ENCODE results near the gene TST. TPM values are rescaled to one million over a fixed set of nuclear protein-coding genes. Genes with fewer than 3 reads are reported as not detected.

The TST gene
- total and polyA plus RNA-seq, 2 of the 8 experiments (the other 6 are each of a cell fraction or from before 2014, with no cell fraction given): 22.6 to 61.6 TPM

GRCh38 chr22:37001826-37002225 lies 17.4 kb downstream of the TST start:
- ChIA-PET POLR2A (ENCODE audit: partially characterized antibody) (interaction anchor here (0.7 to 1.9 kb wide), 2 partner anchors 8 to 474 kb away, joined by 3 to 5 read pairs; no protein-coding TSS in a partner anchor), CTCF (ENCODE audit: partially characterized antibody) (interaction anchor here (0.7 to 5.4 kb wide), 2 partner anchors 19 to 20 kb away, joined by 3 to 25 read pairs; no protein-coding TSS in a partner anchor)
- no peak overlapping the region for H2BK12ac ChIP-seq (ENCODE audit: low read depth, low read length)
- no peak overlapping the region for H3K4me2 ChIP-seq (ENCODE audit: insufficient read depth in 1 of 2, low read depth in 2 of 2, low read length in 2 of 2)
- H3K79me1 ChIP-seq (ENCODE audit: low read depth, low read length): no peaks in the 10 kb centered on the region
- no peak overlapping the region for H2BK20ac ChIP-seq (ENCODE audit: low read length)
- FAIRE-seq (no peak), DNase-seq (ENCODE audit: low read depth in 1 of 2, low spot score in 2 of 2) (no peak)
- H3K4me1 ChIP-seq (replicated peaks in 1 of 4; ENCODE audit: control insufficient read depth in 3 of 4, insufficient read depth in 4 of 4, low read length in 3 of 4): peaks cover 0 to 7% (median 2%) of the 10 kb centered on the region in 4 experiments; a peak in 6 of 7 replicates
- no peak overlapping the region for H2BK5ac ChIP-seq (ENCODE audit: low read depth, low read length)
- no peak overlapping the region for H4K5ac ChIP-seq (ENCODE audit: insufficient read length, low read depth, low read length)
- TF ChIP-seq RNF2 (IDR thresholded peaks at IDR 0.05; ENCODE audit: borderline replicate concordance, low read depth, low read length, missing control alignments, poor library complexity, severe bottlenecking): no peak
- no peak for TF ChIP-seq NANOG (IDR thresholded peaks at IDR 0.05; ENCODE audit: insufficient read depth, low read depth, low read length, poor library complexity, severe bottlenecking)
- no peak for TF ChIP-seq E2F6 (IDR thresholded peaks at IDR 0.05)
- TF ChIP-seq TBP (IDR thresholded peaks at IDR 0.05; ENCODE audit: low read depth, low read length): no peak
- TF ChIP-seq SIX5 (IDR thresholded peaks at IDR 0.05; ENCODE audit: low read depth, low read length): no peak
- TF ChIP-seq SP1 (IDR thresholded peaks at IDR 0.05; ENCODE audit: low read depth, low read length): no peak
- no peak for TF ChIP-seq MAX (IDR thresholded peaks at IDR 0.05)
- no peak overlapping the region for H4K91ac ChIP-seq (replicated peaks; ENCODE audit: insufficient read length, low read length)
- no peaks in the 10 kb centered on the region for H3K36me3 ChIP-seq (ENCODE audit: control insufficient read depth in 2 of 4, insufficient read depth in 4 of 4, low read length in 3 of 4)
- H3K18ac ChIP-seq (ENCODE audit: extremely low read depth, low read length): no peak overlapping the region; the same call in 1 of the 2 replicates
- H3K23me2 ChIP-seq (ENCODE audit: low read depth, low read length): no peaks in the 10 kb centered on the region
- 89% methylated on average over 12 of the region's 12 CpGs; no CpG with 5 or more reads in 1 of the 2 experiments for WGBS, 2 experiments (ENCODE audit: extremely low coverage in 1 of 2, insufficient coverage in 1 of 2, insufficient read length in 1 of 2, insufficient replicate concordance in 2 of 2, low coverage in 1 of 2, low lambda C conversion rate in 2 of 2, missing lambda C conversion rate in 1 of 2)
- H3K9ac ChIP-seq (replicated peaks in 1 of 4; ENCODE audit: extremely low read depth in 1 of 4, low read depth in 3 of 4, low read length in 3 of 4): no peak overlapping the region
- H3K14ac ChIP-seq (ENCODE audit: insufficient read length): no peak overlapping the region
- H4K8ac ChIP-seq (ENCODE audit: extremely low read depth, insufficient read depth, low read length): no peak overlapping the region
- H3K79me2 ChIP-seq (ENCODE audit: control insufficient read depth in 1 of 2, insufficient read depth in 2 of 2, low read length in 2 of 2): no peaks in the 10 kb centered on the region
- H3K4me3 ChIP-seq (ENCODE audit: extremely low read depth in 1 of 4, insufficient read depth in 2 of 4, low read depth in 3 of 4, low read length in 4 of 4): no peak overlapping the region
- H4K20me1 ChIP-seq (replicated peaks in 1 of 2; ENCODE audit: control insufficient read depth in 1 of 2, insufficient read depth in 2 of 2, low read length in 2 of 2): no peaks in the 10 kb centered on the region
- no peak overlapping the region for H2AFZ ChIP-seq (ENCODE audit: low read length)
- 0 out of 7 replicates have a peak, but pooled peaks cover 0 to 3% (median 1%) of the 10 kb centered on the region in 4 experiments for H3K27me3 ChIP-seq (replicated peaks in 1 of 4; ENCODE audit: control insufficient read depth in 3 of 4, extremely low read depth in 1 of 4, insufficient read depth in 3 of 4, low read length in 3 of 4)
- no peak overlapping the region for H3K23ac ChIP-seq (ENCODE audit: insufficient read length)
- H2BK15ac ChIP-seq (ENCODE audit: low read length): no peak overlapping the region
- H2BK120ac ChIP-seq (replicated peaks; ENCODE audit: low read depth, low read length): no peak overlapping the region
- no peak overlapping the region for H3K27ac ChIP-seq (ENCODE audit: low read depth, low read length)
- no peak overlapping the region for H2AK5ac ChIP-seq (ENCODE audit: low read depth, low read length)
- no peak overlapping the region for H3K56ac ChIP-seq (replicated peaks; ENCODE audit: insufficient read length, low read depth, low read length)
- no peaks in the 10 kb centered on the region for H3K9me3 ChIP-seq (ENCODE audit: insufficient read depth in 2 of 2, low read depth in 1 of 2, low read length in 1 of 2)
- H3K4ac ChIP-seq (replicated peaks; ENCODE audit: insufficient read length, low read depth, low read length): no peak overlapping the region

All from H1 (cell line).